H1 (cell line): ENCODE data around the gene PDK2. TPM values are rescaled to one million over a fixed set of nuclear protein-coding genes. Genes with fewer than 3 reads are reported as not detected.
A peak's percentile ranks its signal among the peaks of the same experiment; 100 is the strongest.

Source experiments
- BACH1 ChIP-seq: IDR thresholded peaks from 2 replicates; pipeline ENCODE4 v1.6.1; 2012; ENCODE audit warnings: low read length, improper control_type of control experiment
- BCL11A ChIP-seq, 2 experiments: IDR thresholded peaks; one replicate each; pipeline ENCODE4 v1.6.1; 2011; ENCODE audit warnings: low read depth in 2 of 2, low read length in 2 of 2, mild to moderate bottlenecking in 2 of 2
- CBX5 ChIP-seq: fragments of 300-800, 300-1000 bp; sonication (generic); IDR thresholded peaks from 2 replicates; pipeline ENCODE4 v1.7.1; 2016; ENCODE audit warnings: antibody characterized with exemption, low read length, low read depth
- CEBPB ChIP-seq: IDR thresholded peaks from 2 replicates; pipeline ENCODE4 v1.6.1; 2012; ENCODE audit warnings: low read depth, low read length
- CHD1 ChIP-seq: IDR thresholded peaks from 2 replicates; pipeline ENCODE4 v1.6.1; 2012; ENCODE audit warnings: low read depth, low read length, improper control_type of control experiment
- CTBP2 ChIP-seq: IDR thresholded peaks from 2 replicates; pipeline ENCODE4 v1.7.0; 2011; ENCODE audit warnings: borderline replicate concordance, mild to moderate bottlenecking, moderate library complexity, mixed read lengths, low read length; ENCODE audit not compliant: insufficient read depth, insufficient read length
- CTCF ChIP-seq, 3 experiments: IDR thresholded peaks; 1 replicate in 2 of 3; 2 replicates in 1 of 3; pipeline versions ENCODE4 v1.5.1 to v1.6.1; 2011; ENCODE audit warnings: low read length in 3 of 3, mild to moderate bottlenecking in 3 of 3, inconsistent platforms in 2 of 3, low read depth in 1 of 3, moderate library complexity in 1 of 3; ENCODE audit not compliant: insufficient read depth in 1 of 3; ENCODE audit errors: control extremely low read depth in 1 of 3
- EGR1 ChIP-seq: IDR thresholded peaks from 2 replicates; pipeline ENCODE4 v1.6.1; 2011; ENCODE audit warnings: low read depth, low read length, borderline replicate concordance
- EP300 ChIP-seq, 2 experiments: IDR thresholded peaks; 1 replicate in 1 of 2; 2 replicates in 1 of 2; pipeline ENCODE4 v1.6.1; 2011 to 2012; ENCODE audit warnings: low read depth in 2 of 2, low read length in 2 of 2, mild to moderate bottlenecking in 2 of 2, borderline replicate concordance in 1 of 2, inconsistent platforms in 1 of 2, moderate library complexity in 1 of 2
- GABPA ChIP-seq: IDR thresholded peaks from 2 replicates; pipeline ENCODE4 v1.6.1; 2011; ENCODE audit warnings: mild to moderate bottlenecking, low read length, moderate library complexity, borderline replicate concordance; ENCODE audit not compliant: insufficient read depth
- HDAC6 ChIP-seq: IDR thresholded peaks from one replicate; pipeline ENCODE4 v1.7.1; 2012; ENCODE audit warnings: low read depth, mild to moderate bottlenecking, inconsistent platforms, low read length, moderate library complexity
- KDM4A ChIP-seq: IDR thresholded peaks from one replicate; pipeline ENCODE4 v1.7.1; 2012; ENCODE audit warnings: low read depth, mild to moderate bottlenecking, moderate library complexity, low read length, inconsistent platforms; ENCODE audit not compliant: severe bottlenecking
- POU5F1 ChIP-seq: IDR thresholded peaks from 2 replicates; pipeline ENCODE4 v1.6.1; 2011; ENCODE audit warnings: low read depth, mild to moderate bottlenecking, low read length, moderate library complexity
- RAD21 ChIP-seq, 2 experiments: IDR thresholded peaks in 1 of 2; conservative IDR thresholded peaks in 1 of 2; 2 replicates each; pipeline ENCODE4 v1.6.1; 2011; ENCODE audit warnings: low read depth in 2 of 2, low read length in 2 of 2, improper control_type of control experiment in 1 of 2, inconsistent platforms in 1 of 2, mild to moderate bottlenecking in 1 of 2, moderate library complexity in 1 of 2
- RXRA ChIP-seq: IDR thresholded peaks from 2 replicates; pipeline ENCODE4 v1.6.1; 2011; ENCODE audit warnings: low read depth, mild to moderate bottlenecking, low read length, moderate library complexity; ENCODE audit not compliant: insufficient read depth
- SIN3A ChIP-seq, 2 experiments: IDR thresholded peaks in 1 of 2; conservative IDR thresholded peaks in 1 of 2; 2 replicates each; pipeline ENCODE4 v1.6.1; 2011 to 2012; ENCODE audit warnings: low read length in 2 of 2, improper control_type of control experiment in 1 of 2, low read depth in 1 of 2, mild to moderate bottlenecking in 1 of 2
- SRF ChIP-seq: IDR thresholded peaks from 2 replicates; pipeline ENCODE4 v1.6.1; 2011; ENCODE audit warnings: mild to moderate bottlenecking, low read depth, low read length, moderate library complexity
- TAF7 ChIP-seq: optimal IDR thresholded peaks from 2 replicates; pipeline ENCODE3; 2011; ENCODE audit warnings: low read depth, mild to moderate bottlenecking, inconsistent platforms, low read length, moderate library complexity, borderline replicate concordance
- TCF12 ChIP-seq: IDR thresholded peaks from 2 replicates; pipeline ENCODE4 v1.6.1; 2011; ENCODE audit warnings: low read depth, mild to moderate bottlenecking, low read length
- polyA plus RNA-seq, 7 experiments: library from polyadenylated mRNA; depleted of rRNA in 3 of 7; stranded (reverse) in 5 of 7; unstranded in 2 of 7; fragments of >200 nt in 5 of 7; fragments of 200-250 nt in 2 of 7; gene quantifications; 1 replicate in 5 of 7; 2 replicates in 1 of 7; 4 replicates in 1 of 7; pipeline versions ENCODE4 v1.2.1 to v1.2.3, GENCODE V29; 2011 to 2013; ENCODE audit warnings: missing spikeins in 2 of 7, mixed read lengths in 2 of 7
- total RNA-seq: library from RNA; stranded (reverse); fragmentation: NEBNext Ultra II Directional; extraction: Animal tissue kit (Norgen Biotek cat#: 25700); gene quantifications from 2 replicates; pipeline ENCODE4 v1.2.1, GENCODE V29; 2021

The PDK2 gene
- total and polyA plus RNA-seq, 2 of the 8 experiments (the other 6 are each of a cell fraction or from before 2014, with no cell fraction given) = 18.3 to 121 TPM

GRCh38 chr17:50148226-50149090 is 53.3 kb downstream of the PDK2 start (continued):
- TF ChIP-seq TAF7 (no peak), RAD21 (IDR thresholded peaks at IDR 0.05 in 1 of 2, conservative IDR thresholded peaks at IDR 0.05 in 1 of 2; ENCODE audit: low read depth in 2 of 2, low read length in 2 of 2) (peak in 1 of 2 experiments; percentile 7; a peak in 1 of 4 replicates), GABPA (no peak), CHD1 (no peak), POU5F1 (no peak), BACH1 (peak; percentile 31; the same call in 1 of the 2 replicates), CTBP2 (no peak), RXRA (no peak), BCL11A (IDR thresholded peaks at IDR 0.05; ENCODE audit: low read depth in 2 of 2, low read length in 2 of 2) (no peak), SIN3A (conservative IDR thresholded peaks at IDR 0.05 in 1 of 2, IDR thresholded peaks at IDR 0.05 in 1 of 2; ENCODE audit: low read depth in 1 of 2, low read length in 2 of 2) (peak; percentile 71 to 81; a peak in 3 of 4 replicates), CTCF (IDR thresholded peaks at IDR 0.05; ENCODE audit: control extremely low read depth in 1 of 3, insufficient read depth in 1 of 3, low read depth in 1 of 3, low read length in 3 of 3) (peak in 1 of 3 experiments; percentile 2; a peak in 1 of 4 replicates), TCF12 (no peak), SRF (no peak), HDAC6 (no peak), KDM4A (no peak), EGR1 (no peak), EP300 (IDR thresholded peaks at IDR 0.05; ENCODE audit: borderline replicate concordance in 1 of 2, low read depth in 2 of 2, low read length in 2 of 2) (no peak), CBX5 (no peak), CEBPB (no peak)
